GM19455 (cell line): ENCODE measurements around the gene LPIN3.

Experiments
- ATAC-seq: cut with Tn5 transposase; IDR thresholded peaks from one replicate; pipeline ENCODE4 v1.9.1; 2021; ENCODE audit not compliant: unreplicated experiment

The LPIN3 gene

GRCh38 chr20:41390889-41391288, 50.3 kb downstream of the LPIN3 start:
- ATAC-seq, result no peak

- no peak for ATAC-seq
Measured at GRCh38 chr20:41391587-41392001, 51.0 kb downstream of the LPIN3 start.

GRCh38 chr20:41392295-41392694, 51.7 kb downstream of the LPIN3 start:
- no peak for ATAC-seq

GRCh38 chr20:41392871-41393704, 52.5 kb downstream of the LPIN3 start:
- ATAC-seq, result no peak

- no peak for ATAC-seq
Measured at GRCh38 chr20:41393705-41394066, 53.1 kb downstream of the LPIN3 start.

- no peak for ATAC-seq
Measured at GRCh38 chr20:41394081-41394480, 53.5 kb downstream of the LPIN3 start.

- ATAC-seq, result no peak
Measured at GRCh38 chr20:41394931-41395666, 54.5 kb downstream of the LPIN3 start.

- no peak for ATAC-seq
Measured at GRCh38 chr20:41395667-41396664, 55.3 kb downstream of the LPIN3 start.

- no peak for ATAC-seq
Measured at GRCh38 chr20:41398408-41398807, 57.8 kb downstream of the LPIN3 start.

- ATAC-seq, result no peak
Measured at GRCh38 chr20:41403604-41404003, 63.0 kb downstream of the LPIN3 start.

GRCh38 chr20:41405436-41405835, 64.8 kb downstream of the LPIN3 start:
- ATAC-seq, result no peak

GRCh38 chr20:41406353-41406752, 65.7 kb downstream of the LPIN3 start:
- no peak for ATAC-seq

GRCh38 chr20:41406896-41407444, 66.3 kb downstream of the LPIN3 start:
- ATAC-seq, result no peak

- no peak for ATAC-seq
Measured at GRCh38 chr20:41407607-41408006, 67.0 kb downstream of the LPIN3 start.

- ATAC-seq, result peak; percentile 76
Measured at GRCh38 chr20:41408156-41408794, 67.7 kb downstream of the LPIN3 start.

- ATAC-seq, result no peak
Measured at GRCh38 chr20:41408986-41409385, 68.4 kb downstream of the LPIN3 start.
